Coronary artery (tissue), 2 donors: ENCODE data around the gene TSC22D4.
A peak's percentile ranks its signal among the peaks of the same experiment; 100 is the strongest.

Source experiments
- DNase-seq: peaks from one replicate; pipeline ENCODE4 v3.0.0-alpha.2; 2017; ENCODE audit warnings: low spot score
- H3K27ac ChIP-seq, 2 donors: fragments of 200-600 bp; sonication (generic); one replicate each; pipeline ENCODE4 v1.5.1; 2016 to 2019
- H3K4me3 ChIP-seq: fragments of 200-600 bp; sonication (generic); 2 replicates; pipeline ENCODE4 v1.5.1; 2016; ENCODE audit warnings: mild to moderate bottlenecking, moderate library complexity
- TF ChIP-seq, protein P1 (sequence below): fragments of 200-600 bp; sonication (generic); IDR thresholded peaks from one replicate; pipeline ENCODE4 v1.5.1; 2019; ENCODE audit warnings: antibody characterized with exemption

Gene TSC22D4

DNA sequence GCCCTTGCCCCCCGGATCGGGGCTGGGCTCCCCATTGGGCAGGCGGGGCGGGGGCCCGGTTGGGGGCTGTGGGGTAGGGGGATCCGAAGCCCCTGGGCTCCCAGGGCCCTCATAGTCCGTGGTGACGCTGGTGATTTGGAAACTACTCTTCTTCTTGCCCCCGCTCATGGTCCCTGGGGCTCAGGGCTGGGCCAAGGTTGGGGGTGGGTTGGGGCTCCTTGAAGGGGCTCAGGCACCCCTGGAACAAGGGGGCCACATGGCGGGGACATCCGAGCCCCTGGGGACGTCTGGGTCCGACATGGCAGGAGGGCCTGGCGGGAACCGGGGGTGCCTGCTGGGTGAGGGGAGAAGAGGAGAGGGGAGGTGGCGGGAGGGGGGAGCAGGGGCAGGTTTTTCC, 1.1 kb downstream of the TSC22D4 start:
- peak overlapping the region; percentile 96 for H3K4me3 ChIP-seq
- no peak for DNase-seq
- TF ChIP-seq, protein P1, sequence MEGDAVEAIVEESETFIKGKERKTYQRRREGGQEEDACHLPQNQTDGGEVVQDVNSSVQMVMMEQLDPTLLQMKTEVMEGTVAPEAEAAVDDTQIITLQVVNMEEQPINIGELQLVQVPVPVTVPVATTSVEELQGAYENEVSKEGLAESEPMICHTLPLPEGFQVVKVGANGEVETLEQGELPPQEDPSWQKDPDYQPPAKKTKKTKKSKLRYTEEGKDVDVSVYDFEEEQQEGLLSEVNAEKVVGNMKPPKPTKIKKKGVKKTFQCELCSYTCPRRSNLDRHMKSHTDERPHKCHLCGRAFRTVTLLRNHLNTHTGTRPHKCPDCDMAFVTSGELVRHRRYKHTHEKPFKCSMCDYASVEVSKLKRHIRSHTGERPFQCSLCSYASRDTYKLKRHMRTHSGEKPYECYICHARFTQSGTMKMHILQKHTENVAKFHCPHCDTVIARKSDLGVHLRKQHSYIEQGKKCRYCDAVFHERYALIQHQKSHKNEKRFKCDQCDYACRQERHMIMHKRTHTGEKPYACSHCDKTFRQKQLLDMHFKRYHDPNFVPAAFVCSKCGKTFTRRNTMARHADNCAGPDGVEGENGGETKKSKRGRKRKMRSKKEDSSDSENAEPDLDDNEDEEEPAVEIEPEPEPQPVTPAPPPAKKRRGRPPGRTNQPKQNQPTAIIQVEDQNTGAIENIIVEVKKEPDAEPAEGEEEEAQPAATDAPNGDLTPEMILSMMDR = no peak
- H3K27ac ChIP-seq = peak overlapping the region; percentile 92 to 94

- peak; percentile 74 for DNase-seq
- Histone ChIP-seq H3K4me3 (peak overlapping the region; percentile 96), H3K27ac (peak overlapping the region; percentile 92 to 94)
- TF ChIP-seq, protein P1 = no peak
Observed at GRCh38 chr7:100476903-100477870, 1.8 kb downstream of the TSC22D4 start.

- H3K4me3 ChIP-seq = peak overlapping the region; percentile 96
- TF ChIP-seq, protein P1 = no peak
- peak overlapping the region; percentile 45 to 94 for H3K27ac ChIP-seq
- DNase-seq = no peak
Observed at GRCh38 chr7:100476101-100476780, 2.8 kb downstream of the TSC22D4 start.

DNA sequence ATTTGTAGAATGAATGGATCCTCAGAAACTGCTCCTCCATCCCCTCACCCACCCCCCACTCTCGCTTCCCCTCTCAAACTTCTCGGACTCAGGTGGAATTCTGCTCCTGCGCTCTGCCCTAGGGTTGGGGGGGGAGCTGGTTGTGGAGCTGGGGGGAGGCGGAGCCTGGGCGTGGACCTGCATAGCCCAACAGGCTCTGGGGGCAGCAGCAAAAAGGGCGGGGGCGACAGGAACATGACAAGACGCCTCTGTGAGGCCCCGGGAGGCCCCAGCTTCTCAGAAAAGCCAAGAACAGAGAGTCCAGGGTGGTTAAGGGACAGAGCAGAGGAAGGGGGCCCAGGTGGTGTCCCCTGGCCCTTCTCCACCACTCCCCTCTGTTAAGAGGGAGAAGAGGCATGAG, 3.5 kb downstream of the TSC22D4 start:
- DNase-seq = peak; percentile 71
- Histone ChIP-seq H3K4me3 (peak overlapping the region; percentile 96), H3K27ac (peak overlapping the region; percentile 45 to 94)
- TF ChIP-seq, protein P1 = no peak

GRCh38 chr7:100472854-100473499, 6.0 kb downstream of the TSC22D4 start:
- TF ChIP-seq, protein P1 = no peak
- DNase-seq = peak; percentile 79
- H3K27ac ChIP-seq = peak overlapping the region; percentile 57 to 84
- peak overlapping the region; percentile 41 for H3K4me3 ChIP-seq

DNA sequence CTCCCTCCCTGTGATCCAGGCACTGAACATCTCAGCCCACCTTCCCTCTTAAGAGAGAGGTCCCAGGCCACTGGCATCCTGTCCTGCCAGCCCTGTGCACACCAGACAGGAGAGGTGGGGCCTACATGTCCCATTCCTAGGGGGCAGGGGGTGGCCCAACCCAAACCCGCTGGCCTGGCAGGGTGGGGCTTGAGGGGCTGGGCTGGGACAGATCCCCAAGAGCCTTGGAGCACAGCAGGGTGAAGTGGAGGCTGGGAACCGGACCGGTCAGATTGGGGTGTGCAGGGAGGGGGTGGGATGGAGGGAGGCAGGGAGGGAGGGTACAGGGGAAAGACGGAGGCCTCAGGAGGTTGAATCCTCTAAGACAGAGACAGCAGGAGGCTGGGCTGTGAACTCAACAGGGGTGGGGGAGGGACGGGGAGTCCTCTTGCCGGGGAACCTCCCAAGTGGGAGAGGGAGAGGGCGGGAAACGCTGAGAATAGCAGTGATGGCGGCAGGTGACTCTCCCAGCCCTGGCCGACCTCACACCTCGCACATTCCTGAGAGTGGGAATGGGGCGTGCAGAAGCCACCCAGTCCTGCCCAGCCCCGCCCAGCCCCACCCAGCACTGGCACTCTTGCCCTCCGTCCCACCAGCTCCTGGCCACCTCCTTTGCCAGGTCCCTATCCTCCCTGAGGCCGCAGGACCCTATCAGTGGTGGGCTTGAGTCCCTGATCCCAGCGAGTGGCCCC, 6.7 kb downstream of the TSC22D4 start:
- DNase-seq = no peak
- H3K4me3 ChIP-seq = peak overlapping the region; percentile 41
- H3K27ac ChIP-seq = peak overlapping the region; percentile 57 to 84
- TF ChIP-seq, protein P1 = no peak
